Measurements from ENCODE around the gene SLC34A3.

Gene SLC34A3

DNA sequence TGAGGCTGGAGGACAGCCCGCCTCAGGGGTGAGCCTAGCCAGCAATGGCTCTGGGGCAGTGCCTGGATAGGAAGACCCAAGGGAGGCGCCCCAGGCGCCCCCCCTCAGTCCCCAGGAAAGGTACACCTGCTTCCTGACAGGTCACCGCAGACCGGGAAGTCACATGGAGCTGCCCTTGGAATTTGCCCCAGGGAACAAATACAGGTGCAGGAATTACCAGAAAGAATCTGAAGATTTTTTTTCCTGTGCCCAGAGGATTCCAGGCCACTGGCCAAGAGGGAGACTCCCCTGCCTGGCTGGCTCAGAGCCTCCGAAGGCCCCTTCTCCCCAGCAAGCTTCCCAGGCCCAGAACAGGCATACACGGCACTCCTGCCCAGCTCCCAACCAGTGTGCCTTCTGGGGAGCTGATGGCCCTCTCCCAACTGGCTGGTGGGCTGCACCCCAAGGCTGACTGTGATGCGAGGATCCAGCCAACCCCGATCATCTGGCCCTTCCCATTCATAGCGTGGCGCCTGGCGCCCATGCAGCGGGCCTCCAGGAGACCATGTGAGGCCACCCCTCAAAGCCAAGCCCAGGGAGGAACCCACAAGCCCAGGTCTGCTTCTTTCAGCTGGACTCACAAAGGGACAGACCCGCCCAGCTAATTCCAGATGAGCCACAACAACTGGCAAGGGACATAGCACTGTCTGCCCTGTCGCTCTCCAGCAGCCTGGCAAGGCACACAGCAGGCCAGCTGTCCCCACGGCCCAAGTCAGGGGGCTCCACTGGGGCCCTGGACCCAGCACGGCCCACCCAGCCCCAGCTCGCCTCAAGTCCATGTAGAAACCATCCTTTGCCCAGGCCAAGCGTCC is 32.4 kb upstream of the SLC34A3 start:
- no peak for DNase-seq

DNA sequence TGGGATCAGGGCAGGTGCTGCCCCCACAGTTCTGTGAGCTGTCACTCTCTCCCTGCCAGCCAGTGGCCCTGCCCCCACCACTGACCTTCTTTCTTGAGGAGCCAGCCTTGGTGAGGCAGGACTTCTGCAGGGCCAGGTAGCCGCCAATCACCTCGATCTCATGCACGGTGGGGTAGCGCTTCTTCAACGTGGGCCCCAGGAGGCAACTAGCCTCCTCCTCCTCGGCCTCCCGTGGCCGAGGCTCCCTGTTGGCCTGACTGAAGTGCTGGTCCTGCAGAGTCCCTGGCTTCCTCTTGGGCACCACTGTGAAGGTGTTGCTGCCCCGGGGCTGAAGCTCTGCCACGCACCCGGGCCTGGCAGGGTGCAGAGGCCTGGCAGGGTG is 31.8 kb upstream of the SLC34A3 start:
- no peak for DNase-seq

DNA sequence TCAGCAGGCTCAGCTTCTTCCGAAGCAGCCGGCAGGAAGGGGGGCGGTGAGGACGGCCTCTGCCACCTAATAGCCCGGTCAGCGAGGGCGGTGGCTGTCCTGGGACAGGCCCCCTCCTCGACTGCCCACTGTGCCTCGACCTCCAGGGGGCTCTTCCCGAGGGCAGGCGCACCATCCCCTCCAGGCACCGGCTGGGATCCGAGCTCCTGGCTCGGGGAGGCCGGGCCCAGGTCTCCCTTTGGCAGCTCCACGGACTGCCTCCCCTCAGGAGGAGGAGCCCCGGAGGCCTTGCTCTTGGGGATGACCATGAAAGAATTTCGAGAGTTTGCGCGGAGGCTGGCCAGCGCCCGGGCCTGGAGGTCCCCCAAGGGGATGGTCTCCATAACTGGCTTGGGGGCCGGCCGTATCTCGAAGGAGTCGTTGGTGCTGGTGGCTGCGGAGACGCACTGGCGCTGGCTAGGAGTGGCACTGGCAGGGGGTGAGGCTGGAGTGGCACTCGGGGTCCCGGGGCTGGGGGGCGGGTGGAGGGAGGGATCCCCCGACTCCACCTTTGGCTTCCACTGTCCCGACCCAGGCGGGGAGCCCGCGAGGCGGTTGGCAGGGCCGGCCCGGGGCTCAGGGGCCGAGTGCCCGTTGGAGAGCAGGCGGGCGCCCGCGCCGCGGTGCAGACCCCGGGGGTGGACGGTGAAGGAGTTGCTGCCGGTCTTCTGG is 31.1 kb upstream of the SLC34A3 start:
- DNase-seq, result no peak

DNA sequence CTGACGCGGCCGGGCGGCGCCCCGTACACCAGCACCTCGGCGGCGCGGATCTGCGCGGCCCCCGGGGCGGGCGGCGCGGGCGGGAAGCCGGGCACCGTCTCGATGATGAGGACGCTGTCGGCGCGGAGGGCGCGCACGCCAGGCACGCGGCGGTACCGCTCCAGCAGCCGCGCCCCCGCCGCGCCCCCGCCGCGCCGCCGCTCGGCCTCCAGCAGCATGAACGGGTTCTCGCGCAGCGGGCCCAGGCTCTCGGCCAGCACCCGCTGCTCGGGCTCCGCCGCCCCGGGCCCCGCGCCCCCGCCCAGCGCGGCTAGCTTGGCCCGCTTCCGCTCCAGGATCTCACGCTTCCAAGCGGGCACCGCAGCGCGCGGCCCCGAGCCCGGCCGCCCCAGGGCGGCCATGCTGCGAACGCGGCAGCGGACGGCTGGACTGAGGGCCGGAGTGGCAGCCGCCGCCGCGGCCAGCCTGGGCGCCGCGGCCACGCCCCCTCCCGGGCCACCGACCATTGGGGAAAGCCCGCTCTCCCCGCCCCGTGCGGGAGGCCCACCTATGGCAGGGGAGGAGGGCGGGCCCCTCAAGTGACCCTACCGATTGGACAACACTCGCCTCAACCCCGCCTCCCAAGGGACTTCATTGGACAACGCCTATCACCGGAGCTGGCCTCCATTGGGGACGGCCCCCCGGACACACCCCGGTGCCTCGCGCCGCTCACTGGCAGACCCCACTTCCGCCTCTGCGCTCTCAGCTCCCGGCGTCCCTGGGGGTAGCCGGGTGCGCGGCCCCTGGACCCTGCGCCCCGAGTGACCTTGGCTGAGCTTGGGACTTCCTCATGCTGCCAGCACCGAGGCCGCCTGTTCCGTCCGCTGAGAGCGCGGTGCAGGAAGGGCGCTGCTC is 30.1 kb upstream of the SLC34A3 start, which contains the start of gene TPRN:
TSS of gene TPRN (minus strand) at position 431 of the 894 bp plus-strand sequence. CDS start at position 401, 30 bp downstream.
- peak; percentile 99 for DNase-seq

- DNase-seq, result no peak
These were observed 29.4 kb upstream of the SLC34A3 start for GRCh38 chr9:137201205-137201868.

- DNase-seq, result no peak
These were observed 27.7 kb upstream of the SLC34A3 start for GRCh38 chr9:137202966-137203365.

GRCh38 chr9:137204731-137205125 is 26.0 kb upstream of the SLC34A3 start:
- no peak for DNase-seq

GRCh38 chr9:137205126-137206069 is 25.3 kb upstream of the SLC34A3 start, which contains the start of the genes NDOR1 and TMEM203:
Gene NDOR1, plus strand, starts transcription at chr9:137205700. Its CDS starts 78 bp downstream, at chr9:137205778.
Gene TMEM203, minus strand, starts transcription at chr9:137205648. Its CDS starts 234 bp downstream, at chr9:137205414.
- DNase-seq, result peak; percentile 92

DNA sequence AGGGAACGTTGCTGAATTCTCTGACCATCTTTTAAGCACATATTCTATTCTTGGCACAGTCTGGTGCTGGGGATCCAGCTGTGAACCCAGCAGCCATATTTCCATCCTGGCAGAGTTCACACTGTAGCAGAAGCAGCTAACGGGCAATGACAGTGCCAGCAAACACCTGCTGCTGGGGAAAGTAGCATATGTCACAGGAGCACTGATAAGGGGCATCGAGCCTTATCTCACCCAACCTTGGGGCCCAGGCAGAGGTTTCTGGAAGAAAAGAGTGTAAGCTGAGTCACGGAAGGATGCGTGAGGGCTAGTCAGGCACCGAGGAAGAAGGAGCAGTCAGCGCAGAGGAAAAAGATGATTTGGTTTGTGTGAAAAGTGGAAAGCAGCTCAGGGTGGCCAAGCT is 24.1 kb upstream of the SLC34A3 start:
- no peak for DNase-seq

DNA sequence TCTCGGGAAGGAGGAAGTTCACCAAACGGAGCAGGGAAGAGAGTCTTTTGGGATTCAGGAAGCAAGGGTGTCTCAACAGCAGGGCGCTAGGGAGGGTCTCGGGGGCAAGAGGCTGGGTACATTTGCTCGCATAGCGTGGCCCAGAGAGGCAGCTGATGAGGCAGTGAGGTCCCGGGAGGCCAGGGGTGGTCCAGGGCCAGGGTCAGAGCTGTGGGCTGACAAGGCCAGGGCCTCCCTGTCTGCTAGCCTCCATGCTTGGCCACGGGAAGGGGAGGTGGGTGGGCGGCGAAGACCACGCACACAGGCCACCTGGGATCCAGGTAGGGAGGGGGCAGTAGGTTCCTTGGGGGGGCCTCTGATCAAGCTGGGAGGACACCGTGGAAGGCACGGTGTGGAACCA is 19.2 kb upstream of the SLC34A3 start:
- no peak for DNase-seq

DNA sequence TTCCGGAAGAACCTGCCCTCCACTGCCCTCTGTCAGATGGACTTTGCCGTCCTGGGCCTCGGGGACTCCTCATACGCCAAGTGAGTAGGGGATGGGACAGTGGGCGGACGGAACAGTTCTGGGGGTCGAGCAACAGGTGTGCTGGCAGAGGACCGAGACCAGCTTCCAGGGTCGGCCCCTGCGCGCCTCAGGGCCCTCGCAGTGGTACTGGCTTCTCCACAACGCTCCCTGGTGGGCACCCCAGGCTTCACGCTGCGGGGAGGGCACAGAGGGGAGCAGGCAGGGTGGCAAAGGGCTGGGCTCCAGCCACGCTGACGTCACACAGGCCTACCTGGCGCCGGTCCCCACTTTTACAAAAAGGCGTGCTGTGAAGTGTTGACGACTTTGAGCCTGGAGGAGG is 18.2 kb upstream of the SLC34A3 start:
- DNase-seq, result no peak

DNA sequence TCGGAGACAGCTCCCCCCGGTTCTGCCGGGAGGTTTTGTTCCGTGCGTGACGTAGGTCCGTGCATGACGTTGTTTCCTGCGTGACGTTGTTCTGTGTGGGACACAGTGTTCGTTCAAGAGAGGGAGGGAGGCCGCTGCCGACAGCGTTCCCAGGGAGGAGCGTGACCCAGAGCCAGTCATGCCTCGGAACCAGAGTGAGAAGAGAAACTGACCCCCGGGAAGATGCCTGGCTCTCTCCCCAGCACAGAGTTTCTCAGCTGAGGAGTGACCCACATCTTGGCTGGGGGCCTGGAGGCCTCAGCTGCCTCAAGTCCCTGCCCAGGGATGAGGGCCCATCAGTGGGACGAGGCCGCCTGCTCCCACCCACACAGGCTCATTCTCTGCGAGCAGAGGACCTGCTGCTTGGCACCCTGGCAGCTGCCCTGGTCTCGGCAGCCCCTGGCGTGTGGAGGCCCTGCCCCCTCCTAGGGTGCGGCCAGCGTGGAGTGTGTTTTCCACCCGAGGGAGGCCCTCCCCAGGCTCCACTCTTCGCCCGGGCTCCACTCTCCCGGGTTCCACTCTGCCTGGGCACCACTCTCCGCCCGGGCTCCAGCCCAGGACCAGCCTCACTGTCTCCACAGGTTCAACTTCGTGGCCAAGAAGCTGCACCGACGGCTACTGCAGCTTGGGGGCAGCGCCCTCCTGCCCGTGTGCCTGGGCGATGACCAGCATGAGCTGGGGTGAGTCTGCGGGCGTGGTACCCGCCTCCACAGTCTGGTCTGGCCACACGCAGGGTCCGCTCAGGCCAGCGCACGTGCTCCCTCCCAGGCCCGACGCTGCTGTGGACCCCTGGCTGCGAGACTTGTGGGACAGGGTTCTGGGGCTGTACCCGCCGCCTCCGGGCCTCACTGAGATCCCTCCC is 17.3 kb upstream of the SLC34A3 start:
- DNase-seq, result no peak

DNA sequence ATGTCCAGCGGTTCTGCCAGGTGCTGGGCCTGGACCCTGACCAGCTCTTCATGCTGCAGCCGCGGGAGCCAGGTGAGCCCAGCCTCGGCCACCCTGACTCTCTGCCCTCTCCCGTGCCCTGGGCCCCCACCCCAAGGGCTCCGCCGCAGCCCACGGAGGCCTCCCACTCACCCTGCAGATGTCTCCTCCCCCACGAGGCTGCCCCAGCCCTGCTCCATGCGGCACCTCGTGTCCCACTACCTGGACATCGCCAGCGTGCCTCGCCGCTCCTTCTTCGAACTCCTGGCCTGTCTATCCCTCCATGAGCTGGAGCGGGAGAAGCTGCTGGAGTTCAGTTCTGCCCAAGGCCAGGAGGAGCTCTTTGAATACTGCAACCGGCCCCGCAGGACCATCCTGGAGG is 16.1 kb upstream of the SLC34A3 start:
- DNase-seq, result no peak

GRCh38 chr9:137215196-137215986 is 15.3 kb upstream of the SLC34A3 start:
- no peak for DNase-seq

- DNase-seq, result no peak
These were observed 14.3 kb upstream of the SLC34A3 start for GRCh38 chr9:137216188-137216965.

DNA sequence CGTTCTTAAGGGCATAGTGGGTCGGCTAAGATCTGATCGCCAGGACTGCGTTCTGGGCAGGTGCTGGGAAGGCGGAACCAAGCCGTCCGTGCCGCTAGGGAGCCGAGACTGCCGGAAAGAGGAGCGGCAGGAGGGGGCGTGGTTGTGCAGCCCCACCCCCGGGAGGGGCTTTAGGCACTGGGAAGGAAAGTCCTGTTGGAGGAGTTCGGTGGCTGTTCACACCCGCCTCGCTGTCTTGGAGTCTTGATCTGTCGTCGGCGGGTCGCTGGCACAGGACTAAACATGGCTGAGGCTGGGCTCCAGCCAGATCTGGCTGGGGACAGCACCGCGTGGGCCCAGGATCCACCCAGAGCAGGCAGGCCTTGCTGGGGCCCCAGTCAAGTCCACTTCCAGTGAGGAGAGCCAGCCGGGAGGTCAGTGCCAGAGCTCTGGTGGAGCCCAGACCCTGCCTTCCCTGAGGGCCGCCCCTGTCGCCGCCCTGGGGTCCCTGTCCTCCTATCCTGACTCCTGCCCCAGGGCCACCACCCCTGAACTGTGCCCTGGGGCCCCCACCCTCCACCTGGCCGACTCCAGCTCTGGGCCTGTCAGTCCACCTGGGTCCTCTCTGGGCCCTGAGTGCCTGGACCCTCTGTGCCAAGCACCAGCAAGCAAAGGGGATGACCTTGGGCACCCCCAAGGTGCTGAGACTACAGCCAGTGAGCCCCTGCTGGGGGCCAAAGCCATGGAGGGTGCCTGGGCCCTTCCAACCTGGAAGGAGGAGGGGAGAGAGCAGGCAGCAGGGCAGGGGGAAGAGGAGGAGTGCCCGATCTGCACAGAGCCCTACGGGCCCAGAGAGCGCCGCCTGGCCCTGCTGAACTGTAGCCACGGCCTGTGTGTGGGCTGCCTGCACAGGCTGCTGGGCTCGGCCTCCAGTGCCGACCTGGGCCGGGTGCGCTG is 13.2 kb upstream of the SLC34A3 start:
- peak; percentile 86 for DNase-seq

DNA sequence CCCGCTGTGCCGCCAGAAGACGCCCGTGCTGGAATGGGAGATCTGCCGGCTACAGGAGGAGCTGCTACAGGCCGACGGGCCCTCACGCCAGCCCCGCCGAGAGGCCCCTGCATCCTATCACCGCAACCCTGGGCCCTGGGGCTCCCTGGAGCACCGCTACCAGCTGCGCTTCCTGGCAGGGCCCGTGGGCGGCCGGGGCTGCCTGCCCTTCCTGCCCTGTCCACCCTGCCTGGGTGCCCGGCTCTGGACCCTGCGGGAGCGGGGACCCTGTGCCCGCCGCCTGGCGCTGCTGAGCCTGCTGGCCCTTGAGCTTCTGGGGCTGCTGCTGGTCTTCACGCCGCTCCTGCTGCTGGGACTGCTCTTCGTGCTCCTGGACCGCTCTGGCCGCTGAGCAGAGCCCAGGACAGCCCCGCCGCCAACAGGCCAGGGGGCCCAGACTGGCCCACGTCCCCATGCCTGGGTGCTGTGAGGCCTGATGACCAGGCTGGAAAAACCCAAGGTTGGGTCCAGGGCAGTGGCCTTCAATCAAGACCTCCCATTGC is 12.4 kb upstream of the SLC34A3 start:
- no peak for DNase-seq

All from OCI-M1 (cell line).